HepG2 (cell line): ENCODE measurements around the gene SELENOV. TPM values are rescaled to one million over a fixed set of nuclear protein-coding genes. Genes with fewer than 3 reads are reported as not detected.

Source experiments
- AFF4 ChIP-seq: sonication (generic); formaldehyde crosslinking; IDR thresholded peaks from 2 replicates; pipeline ENCODE4 v1.4.0; 2020; ENCODE audit warnings: missing genetic modification reagents
- BHLHE40 ChIP-seq: IDR thresholded peaks from 2 replicates; pipeline ENCODE4 v1.6.1; 2011; ENCODE audit warnings: low read length, improper control_type of control experiment
- KAT2B ChIP-seq: fragments of 150-350 bp; IDR thresholded peaks from 2 replicates; pipeline ENCODE4 v1.6.1; 2014; ENCODE audit warnings: low read depth, low read length, borderline replicate concordance
- MAX ChIP-seq: IDR thresholded peaks from 2 replicates; pipeline ENCODE4 v1.6.1; 2012; ENCODE audit warnings: inconsistent platforms
- PBX3 ChIP-seq: sonication (generic); formaldehyde crosslinking; IDR thresholded peaks from 2 replicates; pipeline ENCODE4 v1.8.1; 2023; ENCODE audit warnings: missing genetic modification reagents, inconsistent platforms, borderline replicate concordance
- PLSCR1 ChIP-seq: sonication (generic); formaldehyde crosslinking; IDR thresholded peaks from 2 replicates; pipeline ENCODE4 v1.5.0; 2020; ENCODE audit warnings: missing genetic modification reagents, mild to moderate bottlenecking, borderline replicate concordance
- SIX1 ChIP-seq: sonication (generic); formaldehyde crosslinking; IDR thresholded peaks from 2 replicates; pipeline ENCODE4 v1.4.0; 2020; ENCODE audit warnings: missing genetic modification reagents, borderline replicate concordance
- TARDBP ChIP-seq: sonication (generic); formaldehyde crosslinking; IDR thresholded peaks from 2 replicates; pipeline ENCODE4 v1.8.0; 2022; ENCODE audit warnings: mild to moderate bottlenecking, missing genetic modification reagents
- ZBTB7A ChIP-seq: sonication (generic); formaldehyde crosslinking; IDR thresholded peaks from 2 replicates; pipeline ENCODE4 v1.8.0; 2022; ENCODE audit warnings: mild to moderate bottlenecking, missing genetic modification reagents
- ZNF850 ChIP-seq: sonication (generic); formaldehyde crosslinking; conservative IDR thresholded peaks from 2 replicates; pipeline ENCODE4 v1.9.0; 2021; ENCODE audit warnings: mild to moderate bottlenecking, missing genetic modification reagents
- polyA plus RNA-seq, 8 experiments: library from polyadenylated mRNA; depleted of rRNA in 3 of 8; stranded (reverse) in 7 of 8; unstranded in 1 of 8; fragments of >200 nt; fragmentation: Illumina TruSeq in 4 of 8; extraction: Trizol in 4 of 8; gene quantifications; 2 replicates each; pipeline versions ENCODE4 v1.2.1 to v1.2.3, GENCODE V29; 2011 to 2016; ENCODE audit warnings: low read depth in 4 of 8, missing spikeins in 1 of 8, mixed read lengths in 1 of 8; ENCODE audit not compliant: insufficient read depth in 1 of 8
- total RNA-seq, 5 experiments: library from RNA; depleted of rRNA; stranded (reverse); fragments of >200 nt; fragmentation: Illumina TruSeq; extraction: Trizol; gene quantifications; 2 replicates each; pipeline ENCODE4 v1.2.3, GENCODE V29; 2016; ENCODE audit warnings: low read depth in 1 of 5
- TF ChIP-seq, protein P1 (sequence below): sonication (generic); formaldehyde crosslinking; IDR thresholded peaks from 2 replicates; pipeline ENCODE4 v1.4.0; 2020; ENCODE audit warnings: missing genetic modification reagents
- TF ChIP-seq, protein P2 (sequence below): sonication (generic); formaldehyde crosslinking; IDR thresholded peaks from 2 replicates; pipeline ENCODE4 v1.5.0; 2020; ENCODE audit warnings: mild to moderate bottlenecking, missing genetic modification reagents, moderate library complexity

Gene SELENOV
- total and polyA plus RNA-seq, 2 of the 13 experiments (the other 11 are each of a cell fraction or from before 2014, with no cell fraction given): not detected

DNA sequence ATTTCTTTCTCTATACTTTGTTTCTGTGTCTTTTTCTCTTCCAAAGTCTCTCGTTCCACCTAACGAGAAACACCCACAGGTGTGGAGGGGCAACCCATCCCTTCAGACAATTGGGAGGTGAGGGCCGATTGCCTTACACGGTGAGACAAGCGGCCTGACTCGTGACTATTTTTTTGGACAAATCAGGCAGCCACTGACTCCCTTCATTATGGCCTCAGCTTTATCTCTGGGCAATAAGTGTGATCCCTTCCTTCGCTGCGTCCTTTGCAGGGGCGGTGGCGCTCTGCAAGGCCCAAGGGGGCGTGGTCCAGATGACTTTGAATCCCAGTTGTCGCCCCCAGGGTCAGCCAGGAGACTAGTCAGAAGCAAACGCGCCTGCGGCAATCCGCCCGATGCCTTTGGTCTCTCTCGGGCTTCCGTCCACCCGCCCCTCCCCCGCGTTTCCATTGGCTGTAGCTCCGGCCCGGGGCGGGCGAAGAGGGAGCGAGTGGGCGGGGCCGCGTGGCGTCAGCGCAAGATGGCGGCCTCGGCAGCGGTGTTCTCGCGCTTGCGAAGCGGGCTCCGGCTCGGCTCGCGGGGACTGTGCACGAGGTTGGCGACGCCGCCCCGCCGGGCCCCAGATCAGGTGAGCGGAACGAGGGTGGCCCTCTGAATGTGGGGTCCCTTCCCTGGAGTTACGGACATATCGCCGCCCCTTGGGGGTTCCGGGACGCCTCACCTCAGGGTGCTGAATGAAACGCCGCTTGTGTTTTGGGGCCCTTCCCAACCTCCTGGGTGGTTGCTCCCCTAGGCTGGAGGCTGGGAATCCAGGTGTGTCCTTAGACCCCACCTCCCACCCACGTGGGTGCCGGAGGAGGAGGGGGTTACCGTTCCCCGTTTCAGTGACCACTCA is 34.4 kb upstream of the SELENOV start, which contains the start of gene TIMM50 (continued):
- no peak for TF ChIP-seq PBX3 (CRISPR knock-in tag)
- TF ChIP-seq BHLHE40: no peak
- no peak for TF ChIP-seq PLSCR1
- TF ChIP-seq, protein P1, sequence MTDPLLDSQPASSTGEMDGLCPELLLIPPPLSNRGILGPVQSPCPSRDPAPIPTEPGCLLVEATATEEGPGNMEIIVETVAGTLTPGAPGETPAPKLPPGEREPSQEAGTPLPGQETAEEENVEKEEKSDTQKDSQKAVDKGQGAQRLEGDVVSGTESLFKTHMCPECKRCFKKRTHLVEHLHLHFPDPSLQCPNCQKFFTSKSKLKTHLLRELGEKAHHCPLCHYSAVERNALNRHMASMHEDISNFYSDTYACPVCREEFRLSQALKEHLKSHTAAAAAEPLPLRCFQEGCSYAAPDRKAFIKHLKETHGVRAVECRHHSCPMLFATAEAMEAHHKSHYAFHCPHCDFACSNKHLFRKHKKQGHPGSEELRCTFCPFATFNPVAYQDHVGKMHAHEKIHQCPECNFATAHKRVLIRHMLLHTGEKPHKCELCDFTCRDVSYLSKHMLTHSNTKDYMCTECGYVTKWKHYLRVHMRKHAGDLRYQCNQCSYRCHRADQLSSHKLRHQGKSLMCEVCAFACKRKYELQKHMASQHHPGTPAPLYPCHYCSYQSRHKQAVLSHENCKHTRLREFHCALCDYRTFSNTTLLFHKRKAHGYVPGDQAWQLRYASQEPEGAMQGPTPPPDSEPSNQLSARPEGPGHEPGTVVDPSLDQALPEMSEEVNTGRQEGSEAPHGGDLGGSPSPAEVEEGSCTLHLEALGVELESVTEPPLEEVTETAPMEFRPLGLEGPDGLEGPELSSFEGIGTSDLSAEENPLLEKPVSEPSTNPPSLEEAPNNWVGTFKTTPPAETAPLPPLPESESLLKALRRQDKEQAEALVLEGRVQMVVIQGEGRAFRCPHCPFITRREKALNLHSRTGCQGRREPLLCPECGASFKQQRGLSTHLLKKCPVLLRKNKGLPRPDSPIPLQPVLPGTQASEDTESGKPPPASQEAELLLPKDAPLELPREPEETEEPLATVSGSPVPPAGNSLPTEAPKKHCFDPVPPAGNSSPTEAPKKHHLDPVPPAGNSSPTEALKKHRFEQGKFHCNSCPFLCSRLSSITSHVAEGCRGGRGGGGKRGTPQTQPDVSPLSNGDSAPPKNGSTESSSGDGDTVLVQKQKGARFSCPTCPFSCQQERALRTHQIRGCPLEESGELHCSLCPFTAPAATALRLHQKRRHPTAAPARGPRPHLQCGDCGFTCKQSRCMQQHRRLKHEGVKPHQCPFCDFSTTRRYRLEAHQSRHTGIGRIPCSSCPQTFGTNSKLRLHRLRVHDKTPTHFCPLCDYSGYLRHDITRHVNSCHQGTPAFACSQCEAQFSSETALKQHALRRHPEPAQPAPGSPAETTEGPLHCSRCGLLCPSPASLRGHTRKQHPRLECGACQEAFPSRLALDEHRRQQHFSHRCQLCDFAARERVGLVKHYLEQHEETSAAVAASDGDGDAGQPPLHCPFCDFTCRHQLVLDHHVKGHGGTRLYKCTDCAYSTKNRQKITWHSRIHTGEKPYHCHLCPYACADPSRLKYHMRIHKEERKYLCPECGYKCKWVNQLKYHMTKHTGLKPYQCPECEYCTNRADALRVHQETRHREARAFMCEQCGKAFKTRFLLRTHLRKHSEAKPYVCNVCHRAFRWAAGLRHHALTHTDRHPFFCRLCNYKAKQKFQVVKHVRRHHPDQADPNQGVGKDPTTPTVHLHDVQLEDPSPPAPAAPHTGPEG (CRISPR knock-in tag): 0 out of 2 replicates have a peak, but pooled peaks have one; percentile 37
- TF ChIP-seq SIX1: no peak
- TF ChIP-seq TARDBP (CRISPR knock-in tag): peak; percentile 87
- TF ChIP-seq AFF4 (CRISPR knock-in tag): no peak
- no peak for TF ChIP-seq KAT2B
- peak; percentile 85 for TF ChIP-seq ZBTB7A (CRISPR knock-in tag)
- TF ChIP-seq, protein P2, sequence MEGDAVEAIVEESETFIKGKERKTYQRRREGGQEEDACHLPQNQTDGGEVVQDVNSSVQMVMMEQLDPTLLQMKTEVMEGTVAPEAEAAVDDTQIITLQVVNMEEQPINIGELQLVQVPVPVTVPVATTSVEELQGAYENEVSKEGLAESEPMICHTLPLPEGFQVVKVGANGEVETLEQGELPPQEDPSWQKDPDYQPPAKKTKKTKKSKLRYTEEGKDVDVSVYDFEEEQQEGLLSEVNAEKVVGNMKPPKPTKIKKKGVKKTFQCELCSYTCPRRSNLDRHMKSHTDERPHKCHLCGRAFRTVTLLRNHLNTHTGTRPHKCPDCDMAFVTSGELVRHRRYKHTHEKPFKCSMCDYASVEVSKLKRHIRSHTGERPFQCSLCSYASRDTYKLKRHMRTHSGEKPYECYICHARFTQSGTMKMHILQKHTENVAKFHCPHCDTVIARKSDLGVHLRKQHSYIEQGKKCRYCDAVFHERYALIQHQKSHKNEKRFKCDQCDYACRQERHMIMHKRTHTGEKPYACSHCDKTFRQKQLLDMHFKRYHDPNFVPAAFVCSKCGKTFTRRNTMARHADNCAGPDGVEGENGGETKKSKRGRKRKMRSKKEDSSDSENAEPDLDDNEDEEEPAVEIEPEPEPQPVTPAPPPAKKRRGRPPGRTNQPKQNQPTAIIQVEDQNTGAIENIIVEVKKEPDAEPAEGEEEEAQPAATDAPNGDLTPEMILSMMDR (CRISPR knock-in tag): peak; percentile 34; the same call in 1 of the 2 replicates
- peak; percentile 92 for TF ChIP-seq MAX
- TF ChIP-seq ZNF850 (CRISPR knock-in tag): no peak
